Left ventricle myocardium inferior (tissue), 1 donor: ENCODE results near the gene ST14. TPM values are rescaled to one million over a fixed set of nuclear protein-coding genes. Genes with fewer than 3 reads are reported as not detected.

Experiments used
- DNase-seq: peaks from one replicate; pipeline ENCODE4 v3.0.0-alpha.2; 2020
- H3K27ac ChIP-seq: fragments of 200-600 bp; replicated peaks from 2 replicates; pipeline ENCODE4 v1.8.0; 2021
- H3K27me3 ChIP-seq: fragments of 200-600 bp; 2 replicates; pipeline ENCODE4 v1.8.0; 2021; ENCODE audit warnings: low read depth
- H3K36me3 ChIP-seq: fragments of 200-600 bp; 2 replicates; pipeline ENCODE4 v1.8.0; 2021
- H3K4me1 ChIP-seq: fragments of 200-600 bp; 2 replicates; pipeline ENCODE4 v1.8.0; 2021
- H3K4me3 ChIP-seq: fragments of 200-600 bp; 2 replicates; pipeline ENCODE4 v1.8.0; 2021; ENCODE audit warnings: mild to moderate bottlenecking, moderate library complexity
- H3K9me3 ChIP-seq: fragments of 200-600 bp; replicated peaks from 2 replicates; pipeline ENCODE4 v1.8.0; 2021
- CTCF ChIP-seq: fragments of 200-600 bp; IDR thresholded peaks from 2 replicates; pipeline ENCODE4 v1.8.0; 2021; ENCODE audit warnings: antibody characterized with exemption, mild to moderate bottlenecking, borderline replicate concordance
- intact Hi-C: fragments of 100-400 bp; cut with micrococcal nuclease; formaldehyde crosslinking; loops from one replicate; pipeline ENCODE4 v1.11.0; 2022
- total RNA-seq: library from RNA; stranded (reverse); fragmentation: NEBNext Ultra II Directional; extraction: Animal tissue kit (Norgen Biotek cat#: 25700); gene quantifications from one replicate; pipeline ENCODE4 v1.2.1, GENCODE V29; 2021
- donor health status: DM: no; HTN: yes; CAD: no; lungs with severe emphysema.

ST14 gene
- total RNA-seq, 1 donor from 2014 or later = 1.0 TPM

- Histone ChIP-seq H3K27ac (no peak overlapping the region), H3K4me3 (no peak overlapping the region), H3K27me3 (no peaks in the 10 kb centered on the region), H3K9me3 (no peaks in the 10 kb centered on the region), H3K36me3 (no peaks in the 10 kb centered on the region), H3K4me1 (peaks cover 15% of the 10 kb centered on the region)
- intact Hi-C loops = no loop called here
- DNase-seq = no peak
- TF ChIP-seq CTCF = no peak
These were observed 8.4 kb upstream of the ST14 start for GRCh38 chr11:130151196-130151595.

- no peak for TF ChIP-seq CTCF
- no peaks in the 10 kb centered on the region for H3K36me3 ChIP-seq
- H3K4me3 ChIP-seq = no peak overlapping the region
- intact Hi-C loops = no loop called here
- H3K27me3 ChIP-seq = peaks cover 40% of the 10 kb centered on the region
- peaks cover 21% of the 10 kb centered on the region for H3K4me1 ChIP-seq
- DNase-seq = no peak
- H3K27ac ChIP-seq = no peak overlapping the region
- no peaks in the 10 kb centered on the region for H3K9me3 ChIP-seq
These were observed 3.2 kb upstream of the ST14 start for GRCh38 chr11:130156108-130157022.

GRCh38 chr11:130157101-130157500 is 2.5 kb upstream of the ST14 start:
- no peak for TF ChIP-seq CTCF
- DNase-seq = no peak
- H3K27me3 ChIP-seq = peaks cover 47% of the 10 kb centered on the region
- H3K36me3 ChIP-seq = no peaks in the 10 kb centered on the region
- peaks cover 26% of the 10 kb centered on the region for H3K4me1 ChIP-seq
- H3K27ac ChIP-seq = no peak overlapping the region
- no peaks in the 10 kb centered on the region for H3K9me3 ChIP-seq
- H3K4me3 ChIP-seq = no peak overlapping the region
- intact Hi-C loops = no loop called here

GRCh38 chr11:130157840-130158239 is 1.7 kb upstream of the ST14 start:
- Histone ChIP-seq H3K27me3 (peaks cover 53% of the 10 kb centered on the region), H3K9me3 (no peaks in the 10 kb centered on the region), H3K27ac (no peak overlapping the region), H3K4me1 (peaks cover 26% of the 10 kb centered on the region), H3K36me3 (no peaks in the 10 kb centered on the region), H3K4me3 (no peak overlapping the region)
- intact Hi-C loops = no loop called here
- no peak for TF ChIP-seq CTCF
- no peak for DNase-seq

- intact Hi-C loops = no loop called here
- DNase-seq = no peak
- Histone ChIP-seq H3K36me3 (no peaks in the 10 kb centered on the region), H3K27ac (no peak overlapping the region), H3K4me1 (peaks cover 35% of the 10 kb centered on the region), H3K4me3 (no peak overlapping the region), H3K9me3 (no peaks in the 10 kb centered on the region), H3K27me3 (peaks cover 62% of the 10 kb centered on the region)
- TF ChIP-seq CTCF = no peak
These were observed 443 bp upstream of the ST14 start for GRCh38 chr11:130159139-130159538.
